Tibial nerve (tissue), 4 donors: Measurements from ENCODE around the gene MTX2.

Source experiments
- EP300 ChIP-seq, 2 donors: sonication (generic); formaldehyde crosslinking; IDR thresholded peaks; one replicate each; pipeline ENCODE4 v1.6.1; 2017; ENCODE audit warnings: antibody characterized with exemption in 2 of 2, mild to moderate bottlenecking in 1 of 2
- TF ChIP-seq, protein P1 (sequence below), 5 experiments: fragments of 200-600 bp in 3 of 5; fragments of 450-650 bp in 2 of 5; sonication (generic) in 3 of 5; IDR thresholded peaks; one replicate each; pipeline ENCODE4 v1.5.1; 2016 to 2019; ENCODE audit warnings: antibody characterized with exemption in 5 of 5, mild to moderate bottlenecking in 3 of 5, moderate library complexity in 2 of 5

DNA sequence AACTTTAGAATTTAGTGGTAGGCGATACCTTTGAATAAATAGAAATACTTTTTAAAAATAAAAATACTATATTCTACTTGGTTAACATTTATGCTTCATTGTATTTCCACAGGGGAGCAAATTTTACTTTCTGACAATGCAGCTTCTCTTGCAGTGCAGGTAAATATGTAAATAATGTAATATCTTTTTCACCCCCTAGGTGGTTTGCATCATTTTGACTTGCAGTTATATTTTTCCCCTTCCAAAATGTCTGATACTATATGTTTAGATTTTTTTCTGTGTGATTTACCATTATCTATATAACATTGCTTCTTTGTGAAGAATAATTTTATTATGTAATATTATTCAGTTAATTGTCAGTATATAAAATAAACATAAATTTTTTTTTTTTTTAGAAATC lies 28.5 kb downstream of the MTX2 start:
- TF ChIP-seq, protein P1, sequence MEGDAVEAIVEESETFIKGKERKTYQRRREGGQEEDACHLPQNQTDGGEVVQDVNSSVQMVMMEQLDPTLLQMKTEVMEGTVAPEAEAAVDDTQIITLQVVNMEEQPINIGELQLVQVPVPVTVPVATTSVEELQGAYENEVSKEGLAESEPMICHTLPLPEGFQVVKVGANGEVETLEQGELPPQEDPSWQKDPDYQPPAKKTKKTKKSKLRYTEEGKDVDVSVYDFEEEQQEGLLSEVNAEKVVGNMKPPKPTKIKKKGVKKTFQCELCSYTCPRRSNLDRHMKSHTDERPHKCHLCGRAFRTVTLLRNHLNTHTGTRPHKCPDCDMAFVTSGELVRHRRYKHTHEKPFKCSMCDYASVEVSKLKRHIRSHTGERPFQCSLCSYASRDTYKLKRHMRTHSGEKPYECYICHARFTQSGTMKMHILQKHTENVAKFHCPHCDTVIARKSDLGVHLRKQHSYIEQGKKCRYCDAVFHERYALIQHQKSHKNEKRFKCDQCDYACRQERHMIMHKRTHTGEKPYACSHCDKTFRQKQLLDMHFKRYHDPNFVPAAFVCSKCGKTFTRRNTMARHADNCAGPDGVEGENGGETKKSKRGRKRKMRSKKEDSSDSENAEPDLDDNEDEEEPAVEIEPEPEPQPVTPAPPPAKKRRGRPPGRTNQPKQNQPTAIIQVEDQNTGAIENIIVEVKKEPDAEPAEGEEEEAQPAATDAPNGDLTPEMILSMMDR (IDR thresholded peaks at IDR 0.05) = no peak
- no peak for TF ChIP-seq EP300 (IDR thresholded peaks at IDR 0.05)
